ENCODE data around the gene TLE6. TPM values are rescaled to one million over a fixed set of nuclear protein-coding genes. Genes with fewer than 3 reads are reported as not detected.

Gene TLE6
- total and polyA plus RNA-seq, 10 donors = 0.60 to 4.1 (median 2.0) TPM

- Histone ChIP-seq H3K9me3 (no peaks in the 10 kb centered on the region), H3K27me3 (replicated peaks in 1 of 7) (no peaks in the 10 kb centered on the region), H3K36me3 (peaks cover 0 to under 1% (median 0%) of the 10 kb centered on the region in 6 donors), H3K27ac (peak within 1 kb of the TSS; percentile 85 to 95 (median 92)), H3K4me1 (peaks cover 10 to 47% (median 33%) of the 10 kb centered on the region in 6 donors), H3K4me3 (peak within 1 kb of the TSS; percentile 63 to 88 (median 80))
- DNase-seq = peak; percentile 96
- intact Hi-C loops (cut with DNase I; ENCODE audit: low total_unique reads) = no loop called here
- WGBS, 5 donors = 1 to 2% (median 2%) methylated on average over 12 to 74 of the region's 74 CpGs
- TF ChIP-seq, protein P1, sequence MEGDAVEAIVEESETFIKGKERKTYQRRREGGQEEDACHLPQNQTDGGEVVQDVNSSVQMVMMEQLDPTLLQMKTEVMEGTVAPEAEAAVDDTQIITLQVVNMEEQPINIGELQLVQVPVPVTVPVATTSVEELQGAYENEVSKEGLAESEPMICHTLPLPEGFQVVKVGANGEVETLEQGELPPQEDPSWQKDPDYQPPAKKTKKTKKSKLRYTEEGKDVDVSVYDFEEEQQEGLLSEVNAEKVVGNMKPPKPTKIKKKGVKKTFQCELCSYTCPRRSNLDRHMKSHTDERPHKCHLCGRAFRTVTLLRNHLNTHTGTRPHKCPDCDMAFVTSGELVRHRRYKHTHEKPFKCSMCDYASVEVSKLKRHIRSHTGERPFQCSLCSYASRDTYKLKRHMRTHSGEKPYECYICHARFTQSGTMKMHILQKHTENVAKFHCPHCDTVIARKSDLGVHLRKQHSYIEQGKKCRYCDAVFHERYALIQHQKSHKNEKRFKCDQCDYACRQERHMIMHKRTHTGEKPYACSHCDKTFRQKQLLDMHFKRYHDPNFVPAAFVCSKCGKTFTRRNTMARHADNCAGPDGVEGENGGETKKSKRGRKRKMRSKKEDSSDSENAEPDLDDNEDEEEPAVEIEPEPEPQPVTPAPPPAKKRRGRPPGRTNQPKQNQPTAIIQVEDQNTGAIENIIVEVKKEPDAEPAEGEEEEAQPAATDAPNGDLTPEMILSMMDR (IDR thresholded peaks at IDR 0.05 in 8 of 11, conservative IDR thresholded peaks at IDR 0.05 in 3 of 11) = peak in 5 of 11 experiments; percentile 17 to 46 (median 29)
- TF ChIP-seq POLR2A (IDR thresholded peaks at IDR 0.05) = peak in 1 of 3 donors; percentile 17
- TF ChIP-seq POLR2AphosphoS5 (IDR thresholded peaks at IDR 0.05) = peak; percentile 83 to 91 (median 85)
Observed at GRCh38 chr19:2944775-2945574, 32.4 kb upstream of the TLE6 start, which contains the start of gene ZNF77. ZNF77 (minus strand) TSS chr19:2944971; CDS start chr19:2944840, 131 bp downstream.

GRCh38 chr19:2945575-2946184 lies 31.7 kb upstream of the TLE6 start:
- Histone ChIP-seq H3K36me3 (no peaks in the 10 kb centered on the region), H3K27me3 (replicated peaks in 1 of 7) (no peaks in the 10 kb centered on the region), H3K9me3 (no peaks in the 10 kb centered on the region), H3K27ac (peak overlapping the region; percentile 85 to 95 (median 92)), H3K4me3 (peak overlapping the region; percentile 63 to 88 (median 80)), H3K4me1 (peaks cover 10 to 48% (median 34%) of the 10 kb centered on the region in 6 donors)
- intact Hi-C loops (cut with DNase I; ENCODE audit: low total_unique reads) = no loop called here
- WGBS, 5 donors = 44 to 56% (median 53%) methylated on average over 14 to 17 of the region's 17 CpGs
- TF ChIP-seq POLR2A (IDR thresholded peaks at IDR 0.05) = no peak
- TF ChIP-seq, protein P1 (IDR thresholded peaks at IDR 0.05 in 8 of 11, conservative IDR thresholded peaks at IDR 0.05 in 3 of 11) = no peak
- TF ChIP-seq POLR2AphosphoS5 (IDR thresholded peaks at IDR 0.05) = no peak
- DNase-seq = no peak

DNA sequence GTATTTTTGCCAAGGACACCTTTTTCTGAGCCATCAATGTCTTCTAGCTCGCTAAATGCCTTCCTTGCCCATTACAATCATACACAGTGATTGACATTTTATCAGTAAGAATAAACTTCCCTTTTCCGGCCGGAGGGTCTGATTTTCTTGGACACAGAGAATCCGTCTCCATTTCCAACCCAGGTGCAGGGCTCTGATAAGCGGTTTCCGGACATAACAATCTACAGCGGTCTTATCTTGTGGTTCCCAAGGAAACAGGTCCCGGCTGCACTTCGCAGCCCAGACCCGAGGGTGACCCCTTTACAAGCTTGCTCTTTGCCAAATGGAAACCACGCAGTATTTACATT lies 27.5 kb upstream of the TLE6 start:
- no peak for DNase-seq
- Histone ChIP-seq H3K27ac (peak overlapping the region; percentile 86 to 98 (median 94)), H3K27me3 (replicated peaks in 1 of 7) (no peaks in the 10 kb centered on the region), H3K4me3 (peak overlapping the region; percentile 55 to 94 (median 70)), H3K9me3 (no peaks in the 10 kb centered on the region), H3K4me1 (peaks cover 10 to 35% (median 24%) of the 10 kb centered on the region in 6 donors), H3K36me3 (no peaks in the 10 kb centered on the region)
- 0 to 3% (median 1%) methylated on average over 10 to 11 of the region's 11 CpGs for WGBS, 5 donors
- no peak for TF ChIP-seq POLR2A (IDR thresholded peaks at IDR 0.05)
- TF ChIP-seq, protein P1 (IDR thresholded peaks at IDR 0.05 in 8 of 11, conservative IDR thresholded peaks at IDR 0.05 in 3 of 11) = peak in 1 of 11 experiments; percentile 1
- intact Hi-C loops (cut with DNase I; ENCODE audit: low total_unique reads) = no loop called here
